HUES64 (cell line): ENCODE results near the gene UCP1.
"Not testable (repeated sequence)": the region's sequence is repeated elsewhere in the genome, so short reads cannot be mapped to it uniquely, and the experiment has no call there.

Source experiments
- H3K27ac ChIP-seq: 2 replicates; pipeline ENCODE4 v1.7.0; 2013; ENCODE audit warnings: low read depth, low read length, inconsistent platforms
- H3K27me3 ChIP-seq: 2 replicates; pipeline ENCODE4 v1.6.1; 2013; ENCODE audit warnings: mild to moderate bottlenecking, low read length; ENCODE audit not compliant: insufficient read depth
- H3K36me3 ChIP-seq: 2 replicates; pipeline ENCODE4 v1.6.1; 2013; ENCODE audit warnings: mild to moderate bottlenecking, low read length; ENCODE audit not compliant: insufficient read depth
- H3K4me1 ChIP-seq: 2 replicates; pipeline ENCODE4 v1.6.1; 2013; ENCODE audit warnings: mild to moderate bottlenecking, low read length, moderate library complexity; ENCODE audit not compliant: insufficient read depth
- H3K4me3 ChIP-seq: 2 replicates; pipeline ENCODE4 v1.5.1; 2013; ENCODE audit warnings: mild to moderate bottlenecking, low read length, moderate library complexity
- H3K9ac ChIP-seq: 2 replicates; pipeline ENCODE4 v1.6.1; 2013; ENCODE audit warnings: mild to moderate bottlenecking, low read depth, low read length
- H3K9me3 ChIP-seq: 2 replicates; pipeline ENCODE4 v1.6.1; 2013; ENCODE audit warnings: low read depth, low read length; ENCODE audit not compliant: insufficient read depth
- WGBS: fragments of 150-250, 120-280 bp; methylation state at CpG from one replicate; pipeline ENCODE4 v1.1.7; 2013; ENCODE audit warnings: missing lambda C conversion rate; 5-methylcytosine and 5-hydroxymethylcytosine counted together

The UCP1 gene

GRCh38 chr4:140533951-140534480, 34.7 kb downstream of the UCP1 start:
- 95% methylated on average over 3 of the region's 4 CpGs for WGBS
- H3K27me3 ChIP-seq: no peaks in the 10 kb centered on the region
- no peak overlapping the region for H3K4me3 ChIP-seq
- peaks cover 59% of the 10 kb centered on the region for H3K36me3 ChIP-seq
- no peaks in the 10 kb centered on the region for H3K9me3 ChIP-seq
- H3K27ac ChIP-seq: no peak overlapping the region
- H3K4me1 ChIP-seq: no peaks in the 10 kb centered on the region
- H3K9ac ChIP-seq: no peak overlapping the region

- Histone ChIP-seq H3K27me3 (no peaks in the 10 kb centered on the region), H3K9ac (no peak overlapping the region), H3K4me1 (peaks cover 7% of the 10 kb centered on the region; the same call in 1 of the 2 replicates), H3K27ac (no peak overlapping the region), H3K36me3 (peaks cover 49% of the 10 kb centered on the region), H3K9me3 (no peaks in the 10 kb centered on the region), H3K4me3 (no peak overlapping the region)
- WGBS: 97% methylated on average over 1 of the region's 1 CpG
These were observed 39.3 kb downstream of the UCP1 start for GRCh38 chr4:140529434-140529833.

GRCh38 chr4:140523857-140524742, 44.7 kb downstream of the UCP1 start, which contains the start of gene ELMOD2:
Gene ELMOD2 (plus strand): TSS chr4:140524168. CDS start chr4:140525429, 1,261 bp downstream.
- peaks cover 18% of the 10 kb centered on the region for H3K27me3 ChIP-seq
- peak within 1 kb of the TSS; percentile 90 for H3K27ac ChIP-seq
- peaks cover 25% of the 10 kb centered on the region for H3K36me3 ChIP-seq
- under 1% methylated on average over 75 of the region's 77 CpGs for WGBS
- peak within 1 kb of the TSS; percentile 68 for H3K4me3 ChIP-seq
- no peaks in the 10 kb centered on the region for H3K9me3 ChIP-seq
- H3K9ac ChIP-seq: peak within 1 kb of the TSS; percentile 82
- H3K4me1 ChIP-seq: peaks cover 7% of the 10 kb centered on the region; the same call in 1 of the 2 replicates

GRCh38 chr4:140523370-140523856, 45.3 kb downstream of the UCP1 start:
- no peak overlapping the region for H3K27ac ChIP-seq

GRCh38 chr4:140515423-140515822, 53.3 kb downstream of the UCP1 start:
- WGBS: 0% methylated on average over 1 of the region's 1 CpG

More at GRCh38 chr4:140523370-140523856, 45.3 kb downstream of the UCP1 start:
- Histone ChIP-seq H3K36me3 (peaks cover 18% of the 10 kb centered on the region), H3K4me3 (peak overlapping the region; percentile 33), H3K4me1 (peaks cover 7% of the 10 kb centered on the region; the same call in 1 of the 2 replicates), H3K9ac (no peak overlapping the region), H3K27me3 (peaks cover 18% of the 10 kb centered on the region), H3K9me3 (no peaks in the 10 kb centered on the region)
- 59% methylated on average over 6 of the region's 8 CpGs for WGBS

GRCh38 chr4:140513765-140514164, 55.0 kb downstream of the UCP1 start:
- not testable (repeated sequence) for H3K27ac ChIP-seq, H3K4me3 ChIP-seq, H3K9ac ChIP-seq, H3K4me1 ChIP-seq, H3K9me3 ChIP-seq, H3K36me3 ChIP-seq, H3K27me3 ChIP-seq
- WGBS: 97% methylated on average over 4 of the region's 5 CpGs

More at GRCh38 chr4:140515423-140515822, 53.3 kb downstream of the UCP1 start:
- Histone ChIP-seq H3K27ac (no peak overlapping the region), H3K36me3 (no peaks in the 10 kb centered on the region), H3K4me1 (peaks cover 10% of the 10 kb centered on the region; the same call in 1 of the 2 replicates), H3K4me3 (no peak overlapping the region), H3K9ac (no peak overlapping the region), H3K9me3 (no peaks in the 10 kb centered on the region), H3K27me3 (no peaks in the 10 kb centered on the region)
